Panc1 (cell line): Measurements from ENCODE around the gene WDR27. TPM values are rescaled to one million over a fixed set of nuclear protein-coding genes. Genes with fewer than 3 reads are reported as not detected.

Source experiments
- ATAC-seq: fragments of 200-7000 bp; cut with Tn5 transposase; 2 replicates; pipeline ENCODE4 v1.9.1; 2020; ENCODE audit warnings: mild to moderate bottlenecking, moderate library complexity
- BruUV-seq: library from RNA; stranded (reverse); fragments of 400-500 nt; replicated peaks from 2 replicates; lab custom pipeline; 2021; lab: Mats Ljungman, UMichigan
- CTCF ChIA-PET: fragments of 300-600 bp; sonication (Branson Sonifier 250); formaldehyde crosslinking; loops from one replicate; lab custom pipeline; 2022; ENCODE audit warnings: antibody characterized with exemption; lab: Charles Lee
- POLR2A ChIA-PET: fragments of 300-600 bp; sonication (Branson Sonifier 250); formaldehyde crosslinking; loops from one replicate; lab custom pipeline; 2022; ENCODE audit warnings: antibody characterized with exemption; lab: Charles Lee
- DNase-seq: peaks from one replicate; pipeline ENCODE4 v3.0.0-alpha.2; 2010; ENCODE audit warnings: low read depth, low spot score
- H3K27ac ChIP-seq: 2 replicates; pipeline ENCODE4 v1.5.1; 2011; ENCODE audit warnings: mild to moderate bottlenecking, low read length, inconsistent platforms
- H3K27me3 ChIP-seq: fragments of 200-500 bp; sonication (Bioruptor generic); 2 replicates; pipeline ENCODE4 v1.6.0; 2014; ENCODE audit warnings: low read length, inconsistent platforms; ENCODE audit not compliant: control insufficient read depth, insufficient read depth
- H3K36me3 ChIP-seq: fragments of 200-500 bp; sonication (Bioruptor generic); 2 replicates; pipeline ENCODE4 v1.5.1; 2014; ENCODE audit warnings: inconsistent platforms, mild to moderate bottlenecking, low read length, moderate library complexity; ENCODE audit not compliant: control insufficient read depth, insufficient read depth
- H3K4me1 ChIP-seq: 2 replicates; pipeline ENCODE4 v1.5.1; 2011; ENCODE audit warnings: inconsistent platforms, mild to moderate bottlenecking, low read length, moderate library complexity; ENCODE audit not compliant: control insufficient read depth, insufficient read depth
- H3K4me3 ChIP-seq, 2 experiments: 2 replicates each; pipeline ENCODE4 v1.5.1; 2011 to 2012; ENCODE audit warnings: low read depth in 2 of 2, low read length in 2 of 2, mild to moderate bottlenecking in 2 of 2, inconsistent platforms in 1 of 2, moderate library complexity in 1 of 2
- H3K9me3 ChIP-seq: fragments of 200-500 bp; sonication (Bioruptor generic); 2 replicates; pipeline ENCODE4 v1.5.1; 2014; ENCODE audit warnings: low read depth, mild to moderate bottlenecking, inconsistent platforms, low read length, moderate library complexity; ENCODE audit not compliant: control insufficient read depth, insufficient read depth
- POLR2AphosphoS5 ChIP-seq: IDR thresholded peaks from 2 replicates; pipeline ENCODE4 v1.6.1; 2012; ENCODE audit warnings: mild to moderate bottlenecking, low read depth, low read length, moderate library complexity
- SIN3A ChIP-seq: IDR thresholded peaks from 2 replicates; pipeline ENCODE4 v1.6.1; 2012; ENCODE audit warnings: low read depth, mild to moderate bottlenecking, low read length, moderate library complexity, borderline replicate concordance; ENCODE audit not compliant: insufficient read depth
- TCF7L2 ChIP-seq: IDR thresholded peaks from 2 replicates; pipeline ENCODE4 v1.6.1; 2011; ENCODE audit warnings: mild to moderate bottlenecking, low read depth, low read length, inconsistent platforms
- in situ Hi-C: cut with HindIII; loops from 2 replicates; pipeline ENCODE4 v1.10.0; 2016; ENCODE audit warnings: low sequenced_read_pairs, low pct_unique_long_range_greater_than_20kb
- intact Hi-C: fragments of 100-400 bp; cut with micrococcal nuclease; formaldehyde crosslinking; loops from one replicate; pipeline ENCODE4 v1.10.0; 2022; ENCODE audit not compliant: unreplicated experiment
- total RNA-seq: library from RNA; stranded (reverse); gene quantifications from one replicate; pipeline ENCODE4 v1.2.1, GENCODE V29; 2021; ENCODE audit not compliant: unreplicated experiment
- TF ChIP-seq, protein P1 (sequence below), 2 experiments: IDR thresholded peaks; 2 replicates each; pipeline ENCODE4 v1.6.1; 2011 to 2012; ENCODE audit warnings: low read depth in 2 of 2, control low read depth in 1 of 2, low read length in 1 of 2, mild to moderate bottlenecking in 1 of 2, moderate library complexity in 1 of 2; ENCODE audit not compliant: insufficient read depth in 1 of 2
- TF ChIP-seq, protein P2 (sequence below): fragments of 450-650 bp; IDR thresholded peaks from 2 replicates; pipeline ENCODE4 v1.5.1; 2017; ENCODE audit warnings: mild to moderate bottlenecking

WDR27 gene
- total RNA-seq, 1 experiment from 2014 or later, result 56.3 TPM

GRCh38 chr6:169589293-169589692, 112.5 kb downstream of the WDR27 start:
- H3K4me1 ChIP-seq, result no peaks in the 10 kb centered on the region
- H3K36me3 ChIP-seq, result no peaks in the 10 kb centered on the region
- no peak overlapping the region for H3K4me3 ChIP-seq
- ChIA-PET POLR2A (no interaction called here), CTCF (no interaction called here)
- TF ChIP-seq, protein P1, sequence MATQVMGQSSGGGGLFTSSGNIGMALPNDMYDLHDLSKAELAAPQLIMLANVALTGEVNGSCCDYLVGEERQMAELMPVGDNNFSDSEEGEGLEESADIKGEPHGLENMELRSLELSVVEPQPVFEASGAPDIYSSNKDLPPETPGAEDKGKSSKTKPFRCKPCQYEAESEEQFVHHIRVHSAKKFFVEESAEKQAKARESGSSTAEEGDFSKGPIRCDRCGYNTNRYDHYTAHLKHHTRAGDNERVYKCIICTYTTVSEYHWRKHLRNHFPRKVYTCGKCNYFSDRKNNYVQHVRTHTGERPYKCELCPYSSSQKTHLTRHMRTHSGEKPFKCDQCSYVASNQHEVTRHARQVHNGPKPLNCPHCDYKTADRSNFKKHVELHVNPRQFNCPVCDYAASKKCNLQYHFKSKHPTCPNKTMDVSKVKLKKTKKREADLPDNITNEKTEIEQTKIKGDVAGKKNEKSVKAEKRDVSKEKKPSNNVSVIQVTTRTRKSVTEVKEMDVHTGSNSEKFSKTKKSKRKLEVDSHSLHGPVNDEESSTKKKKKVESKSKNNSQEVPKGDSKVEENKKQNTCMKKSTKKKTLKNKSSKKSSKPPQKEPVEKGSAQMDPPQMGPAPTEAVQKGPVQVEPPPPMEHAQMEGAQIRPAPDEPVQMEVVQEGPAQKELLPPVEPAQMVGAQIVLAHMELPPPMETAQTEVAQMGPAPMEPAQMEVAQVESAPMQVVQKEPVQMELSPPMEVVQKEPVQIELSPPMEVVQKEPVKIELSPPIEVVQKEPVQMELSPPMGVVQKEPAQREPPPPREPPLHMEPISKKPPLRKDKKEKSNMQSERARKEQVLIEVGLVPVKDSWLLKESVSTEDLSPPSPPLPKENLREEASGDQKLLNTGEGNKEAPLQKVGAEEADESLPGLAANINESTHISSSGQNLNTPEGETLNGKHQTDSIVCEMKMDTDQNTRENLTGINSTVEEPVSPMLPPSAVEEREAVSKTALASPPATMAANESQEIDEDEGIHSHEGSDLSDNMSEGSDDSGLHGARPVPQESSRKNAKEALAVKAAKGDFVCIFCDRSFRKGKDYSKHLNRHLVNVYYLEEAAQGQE (IDR thresholded peaks at IDR 0.05; ENCODE audit: insufficient read depth in 1 of 2, low read depth in 2 of 2, low read length in 1 of 2), result no peak
- no peak for TF ChIP-seq TCF7L2
- no peak for TF ChIP-seq POLR2AphosphoS5
- TF ChIP-seq, protein P2, sequence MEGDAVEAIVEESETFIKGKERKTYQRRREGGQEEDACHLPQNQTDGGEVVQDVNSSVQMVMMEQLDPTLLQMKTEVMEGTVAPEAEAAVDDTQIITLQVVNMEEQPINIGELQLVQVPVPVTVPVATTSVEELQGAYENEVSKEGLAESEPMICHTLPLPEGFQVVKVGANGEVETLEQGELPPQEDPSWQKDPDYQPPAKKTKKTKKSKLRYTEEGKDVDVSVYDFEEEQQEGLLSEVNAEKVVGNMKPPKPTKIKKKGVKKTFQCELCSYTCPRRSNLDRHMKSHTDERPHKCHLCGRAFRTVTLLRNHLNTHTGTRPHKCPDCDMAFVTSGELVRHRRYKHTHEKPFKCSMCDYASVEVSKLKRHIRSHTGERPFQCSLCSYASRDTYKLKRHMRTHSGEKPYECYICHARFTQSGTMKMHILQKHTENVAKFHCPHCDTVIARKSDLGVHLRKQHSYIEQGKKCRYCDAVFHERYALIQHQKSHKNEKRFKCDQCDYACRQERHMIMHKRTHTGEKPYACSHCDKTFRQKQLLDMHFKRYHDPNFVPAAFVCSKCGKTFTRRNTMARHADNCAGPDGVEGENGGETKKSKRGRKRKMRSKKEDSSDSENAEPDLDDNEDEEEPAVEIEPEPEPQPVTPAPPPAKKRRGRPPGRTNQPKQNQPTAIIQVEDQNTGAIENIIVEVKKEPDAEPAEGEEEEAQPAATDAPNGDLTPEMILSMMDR, result no peak
- TF ChIP-seq SIN3A, result no peak
- ATAC-seq (peak; percentile 26; the same call in 1 of the 2 replicates), DNase-seq (peak; percentile 2)
- no peak overlapping the region for H3K27ac ChIP-seq
- in situ Hi-C loops (no loop called here), intact Hi-C loops (no loop called here)
- peaks cover 3% of the 10 kb centered on the region; the same call in 1 of the 2 replicates for H3K9me3 ChIP-seq
- BruUV-seq, result no TSS peak
- H3K27me3 ChIP-seq, result no peaks in the 10 kb centered on the region

DNA sequence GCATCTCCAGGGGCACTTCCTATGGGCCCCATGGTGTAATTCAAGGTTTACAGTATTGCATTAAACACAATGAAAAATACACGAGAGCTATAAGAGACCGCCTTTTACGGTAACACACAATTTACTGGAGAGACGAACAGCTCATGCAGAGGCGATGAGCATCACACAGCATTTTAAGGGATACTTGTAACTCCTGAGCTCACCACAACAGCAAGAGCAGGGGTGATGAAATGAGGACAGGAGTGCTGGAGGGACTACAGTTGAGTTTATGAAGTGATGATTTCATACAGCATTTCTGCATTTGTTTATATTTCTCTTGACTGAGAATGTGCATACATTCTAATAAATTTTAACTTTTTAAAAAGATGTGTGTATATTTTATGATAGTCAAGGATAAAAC, 113.9 kb downstream of the WDR27 start:
- intact Hi-C loops, result no loop called here
- no TSS peak for BruUV-seq
- ChIA-PET CTCF (no interaction called here), POLR2A (no interaction called here)
- H3K9me3 ChIP-seq, result peaks cover 3% of the 10 kb centered on the region; the same call in 1 of the 2 replicates
- H3K27ac ChIP-seq, result no peak overlapping the region
- ATAC-seq (no peak), DNase-seq (no peak)
- TF ChIP-seq, protein P2, result no peak
- TF ChIP-seq TCF7L2 (no peak), POLR2AphosphoS5 (no peak), SIN3A (no peak)
- TF ChIP-seq, protein P1 (IDR thresholded peaks at IDR 0.05; ENCODE audit: insufficient read depth in 1 of 2, low read depth in 2 of 2, low read length in 1 of 2), result no peak
- H3K27me3 ChIP-seq, result no peaks in the 10 kb centered on the region
- no peak overlapping the region for H3K4me3 ChIP-seq
- no peaks in the 10 kb centered on the region for H3K36me3 ChIP-seq
- in situ Hi-C loops, result no loop called here
- H3K4me1 ChIP-seq, result no peaks in the 10 kb centered on the region
